HG03039 (cell line): ENCODE data around the gene ABAT.
"Not testable (repeated sequence)": the region's sequence is repeated elsewhere in the genome, so short reads cannot be mapped to it uniquely, and the experiment has no call there.

Experiments
- ATAC-seq: cut with Tn5 transposase; IDR thresholded peaks from one replicate; pipeline ENCODE4 v1.9.1; 2021; ENCODE audit warnings: mild to moderate bottlenecking, moderate library complexity; ENCODE audit not compliant: unreplicated experiment

Gene ABAT

GRCh38 chr16:8678068-8678927 lies 3.9 kb downstream of the ABAT start:
- ATAC-seq: no peak

- ATAC-seq: no peak
Observed at GRCh38 chr16:8679151-8679550, 4.7 kb downstream of the ABAT start.

GRCh38 chr16:8682551-8683259 lies 8.3 kb downstream of the ABAT start:
- ATAC-seq: no peak

- ATAC-seq: no peak
Observed at GRCh38 chr16:8683640-8684039, 9.2 kb downstream of the ABAT start.

GRCh38 chr16:8685617-8686016 lies 11.2 kb downstream of the ABAT start:
- ATAC-seq: no peak

- no peak for ATAC-seq
Observed at GRCh38 chr16:8686031-8686621, 11.7 kb downstream of the ABAT start.

GRCh38 chr16:8686879-8687278 lies 12.5 kb downstream of the ABAT start:
- no peak for ATAC-seq

- no peak for ATAC-seq
Observed at GRCh38 chr16:8689686-8690085, 15.3 kb downstream of the ABAT start.

GRCh38 chr16:8691728-8692127 lies 17.3 kb downstream of the ABAT start:
- ATAC-seq: no peak

- ATAC-seq: no peak
Observed at GRCh38 chr16:8694795-8695728, 20.6 kb downstream of the ABAT start.

- ATAC-seq: no peak
Observed at GRCh38 chr16:8696880-8697279, 22.5 kb downstream of the ABAT start.

- ATAC-seq: no peak
Observed at GRCh38 chr16:8697965-8698364, 23.5 kb downstream of the ABAT start.

- ATAC-seq: no peak
Observed at GRCh38 chr16:8703693-8704092, 29.3 kb downstream of the ABAT start.

- no peak for ATAC-seq
Observed at GRCh38 chr16:8704098-8704497, 29.7 kb downstream of the ABAT start.

GRCh38 chr16:8705100-8705822 lies 30.8 kb downstream of the ABAT start:
- not testable (repeated sequence) for ATAC-seq

- no peak for ATAC-seq
Observed at GRCh38 chr16:8708536-8708935, 34.1 kb downstream of the ABAT start.

- ATAC-seq: no peak
Observed at GRCh38 chr16:8712589-8713361, 38.4 kb downstream of the ABAT start.

- ATAC-seq: no peak
Observed at GRCh38 chr16:8713635-8714172, 39.3 kb downstream of the ABAT start.

GRCh38 chr16:8714174-8714573 lies 39.8 kb downstream of the ABAT start:
- ATAC-seq: no peak
